HG02610 (cell line): ENCODE results near the gene ZC3H8.
"Not testable (repeated sequence)": the region's sequence is repeated elsewhere in the genome, so short reads cannot be mapped to it uniquely, and the experiment has no call there.

Source experiments
- ATAC-seq: cut with Tn5 transposase; IDR thresholded peaks from one replicate; pipeline ENCODE4 v1.9.1; 2021; ENCODE audit warnings: mild to moderate bottlenecking, moderate library complexity; ENCODE audit not compliant: unreplicated experiment

The ZC3H8 gene

GRCh38 chr2:112260295-112260625 is 5.4 kb upstream of the ZC3H8 start:
- ATAC-seq = no peak

GRCh38 chr2:112259509-112260294 is 4.9 kb upstream of the ZC3H8 start:
- ATAC-seq = peak; percentile 38

DNA sequence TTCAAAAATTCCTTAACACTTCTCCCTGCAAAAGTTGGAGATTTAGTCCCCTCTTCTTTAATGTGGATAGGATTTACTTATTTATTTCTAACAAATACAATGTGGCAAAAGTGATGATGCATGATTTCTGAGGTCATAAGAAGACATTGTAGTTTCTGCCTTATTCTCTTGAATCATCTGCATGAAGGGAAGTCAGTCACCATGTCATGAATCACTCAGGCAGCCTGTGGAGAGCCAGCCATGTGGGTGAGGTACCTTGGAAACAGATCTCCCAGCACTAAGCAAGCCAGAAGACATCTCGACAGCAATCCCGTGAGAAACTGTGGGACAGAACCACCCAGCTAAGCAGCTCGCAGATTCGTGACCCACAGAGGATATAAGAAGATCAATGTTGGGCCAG is 2.7 kb upstream of the ZC3H8 start:
- no peak for ATAC-seq

DNA sequence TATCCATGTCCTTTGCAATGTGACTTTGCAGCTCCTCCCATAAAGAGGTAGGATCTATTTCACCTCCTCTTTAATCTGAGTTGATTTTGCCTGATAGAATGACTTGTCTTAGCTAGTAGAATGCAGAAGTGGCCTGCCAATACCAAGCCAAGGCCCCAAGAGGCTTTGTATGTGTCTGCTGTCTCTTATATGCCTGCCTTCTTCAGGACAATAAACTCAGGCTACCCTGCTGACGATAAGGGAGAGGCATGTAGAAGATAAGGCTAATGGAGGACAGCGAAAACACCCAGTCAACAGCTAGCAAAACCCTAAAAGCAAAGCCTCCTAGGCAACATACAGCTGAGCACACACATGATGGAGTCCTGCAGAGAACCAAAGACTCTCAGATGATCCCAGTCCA is 1.8 kb upstream of the ZC3H8 start:
- ATAC-seq = no peak

DNA sequence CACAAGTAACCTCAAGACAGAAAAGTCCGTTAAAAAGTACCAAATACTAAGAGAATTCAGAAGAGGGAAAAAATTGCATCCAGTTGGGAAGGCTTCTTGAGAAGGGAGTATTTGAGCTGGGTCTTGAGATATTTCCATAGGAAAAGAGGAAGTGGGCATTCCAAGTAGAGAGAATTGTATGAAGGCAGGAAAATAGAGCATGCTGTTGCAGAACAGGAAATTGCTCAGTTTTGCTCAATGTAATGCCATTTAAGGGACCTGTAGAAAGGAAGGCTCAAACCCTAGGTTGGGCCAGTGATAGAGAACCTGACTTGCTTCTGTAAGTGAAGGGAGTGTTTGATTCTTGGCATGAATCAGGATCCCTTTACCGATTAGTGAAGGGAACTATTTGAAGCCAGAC is 1.0 kb upstream of the ZC3H8 start:
- no peak for ATAC-seq

GRCh38 chr2:112253261-112253815 is 1.5 kb downstream of the ZC3H8 start:
- no peak for ATAC-seq

- no peak for ATAC-seq
Observed at GRCh38 chr2:112251271-112251670, 3.6 kb downstream of the ZC3H8 start.

DNA sequence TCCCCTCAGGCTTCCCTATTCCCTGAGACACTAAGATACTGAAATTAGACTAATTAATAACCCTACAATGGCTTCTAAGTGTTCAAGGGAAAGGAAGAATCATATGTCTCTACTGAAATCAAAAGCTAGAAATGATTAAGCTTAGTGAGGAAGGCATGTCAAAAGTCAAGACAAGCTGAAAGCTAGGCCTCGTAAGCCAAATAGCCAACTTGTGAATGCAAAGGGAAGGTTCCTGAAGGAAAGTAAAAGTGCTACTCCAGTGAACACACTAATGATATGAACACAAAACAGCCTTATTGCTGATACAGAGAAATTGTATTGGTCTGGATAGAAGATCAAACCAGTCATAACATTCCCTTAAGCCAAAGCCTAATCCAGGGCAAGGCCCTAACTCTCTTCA is 10.0 kb downstream of the ZC3H8 start:
- ATAC-seq = no peak

GRCh38 chr2:112243233-112243632 is 11.6 kb downstream of the ZC3H8 start:
- ATAC-seq = no peak

GRCh38 chr2:112242384-112242783 is 12.5 kb downstream of the ZC3H8 start:
- ATAC-seq = no peak

- no peak for ATAC-seq
Observed at GRCh38 chr2:112239862-112240261, 15.0 kb downstream of the ZC3H8 start.

GRCh38 chr2:112230371-112230770 is 24.5 kb downstream of the ZC3H8 start:
- ATAC-seq = no peak

DNA sequence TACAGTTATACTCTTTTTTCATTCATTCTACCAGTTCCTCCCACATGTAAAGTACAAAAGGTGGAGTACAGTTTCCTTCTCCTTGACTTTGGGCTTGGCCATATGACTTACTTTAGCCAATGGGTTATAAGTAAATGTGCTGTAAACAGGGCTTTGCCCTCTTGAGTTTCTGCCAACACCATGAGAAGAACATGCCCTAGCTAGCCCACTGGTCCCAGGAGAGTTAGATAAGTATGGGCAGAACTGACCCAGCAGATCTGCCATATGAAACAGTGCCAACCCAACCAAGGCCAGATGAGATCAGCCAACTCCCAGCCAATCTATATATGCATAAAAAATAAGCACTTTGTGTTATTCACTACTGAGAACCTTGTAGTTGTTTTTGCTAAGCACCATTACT is 25.5 kb downstream of the ZC3H8 start:
- ATAC-seq = no peak

DNA sequence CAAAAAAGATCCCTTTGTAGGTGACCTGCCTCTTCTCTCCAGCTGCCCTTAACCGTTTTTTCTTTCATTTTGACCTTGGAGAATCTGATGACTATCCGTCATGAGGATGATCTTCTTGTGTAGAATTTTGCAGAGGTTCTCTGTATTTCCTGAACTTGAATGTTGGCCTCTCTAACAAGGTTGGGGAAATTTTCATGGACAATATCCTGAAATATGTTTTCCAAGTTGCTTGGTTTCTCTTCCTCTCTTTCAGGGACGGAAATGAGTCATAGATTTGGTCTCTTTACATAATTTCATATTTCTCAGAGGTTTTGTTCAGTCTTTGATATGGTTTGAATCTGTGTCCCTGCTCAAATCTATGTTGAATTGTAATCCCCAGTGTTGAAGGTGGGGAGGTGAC is 34.0 kb downstream of the ZC3H8 start:
- ATAC-seq = no peak

DNA sequence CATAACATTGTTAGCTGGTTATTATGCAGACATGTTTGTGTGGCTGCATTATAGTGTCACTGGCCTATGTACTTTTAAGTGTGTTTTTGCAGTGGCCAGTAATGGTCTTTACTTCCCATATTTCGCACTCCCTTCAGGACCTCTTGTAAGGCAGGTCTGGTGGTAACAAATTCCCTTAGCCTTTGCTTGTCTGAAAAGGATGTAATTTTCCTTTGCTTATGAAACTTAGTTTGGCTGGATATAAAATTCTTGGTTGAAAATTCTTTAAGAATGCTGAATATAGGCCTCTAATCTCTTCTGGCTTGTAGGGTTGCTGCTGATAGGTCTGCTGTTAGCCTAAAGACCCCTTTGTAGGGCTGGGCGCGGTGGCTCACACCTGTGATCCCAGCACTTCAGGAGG is 34.7 kb downstream of the ZC3H8 start:
- no peak for ATAC-seq

GRCh38 chr2:112217854-112218253 is 37.0 kb downstream of the ZC3H8 start:
- no peak for ATAC-seq

- no peak for ATAC-seq
Observed at GRCh38 chr2:112216167-112216566, 38.7 kb downstream of the ZC3H8 start.

GRCh38 chr2:112207905-112208304 is 46.9 kb downstream of the ZC3H8 start:
- ATAC-seq = not testable (repeated sequence)

DNA sequence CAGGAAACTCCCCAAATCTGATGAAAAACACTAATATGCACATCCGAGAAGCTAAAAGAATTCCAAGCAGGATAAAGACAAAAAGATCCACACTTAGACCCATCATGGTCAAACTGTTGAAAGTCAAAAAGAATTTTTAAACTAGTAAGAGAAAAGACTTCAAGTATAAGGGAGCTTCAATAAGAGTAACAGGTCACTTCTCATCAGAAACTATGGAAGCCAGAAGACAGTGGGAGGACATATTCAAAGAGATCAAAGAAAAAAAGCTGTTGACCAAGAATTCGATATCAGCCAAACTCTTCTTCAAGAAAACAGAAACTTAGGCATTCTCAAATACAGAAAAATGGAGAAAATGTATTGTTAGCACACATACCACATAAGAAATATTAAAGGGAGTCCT is 50.4 kb downstream of the ZC3H8 start:
- ATAC-seq = no peak

DNA sequence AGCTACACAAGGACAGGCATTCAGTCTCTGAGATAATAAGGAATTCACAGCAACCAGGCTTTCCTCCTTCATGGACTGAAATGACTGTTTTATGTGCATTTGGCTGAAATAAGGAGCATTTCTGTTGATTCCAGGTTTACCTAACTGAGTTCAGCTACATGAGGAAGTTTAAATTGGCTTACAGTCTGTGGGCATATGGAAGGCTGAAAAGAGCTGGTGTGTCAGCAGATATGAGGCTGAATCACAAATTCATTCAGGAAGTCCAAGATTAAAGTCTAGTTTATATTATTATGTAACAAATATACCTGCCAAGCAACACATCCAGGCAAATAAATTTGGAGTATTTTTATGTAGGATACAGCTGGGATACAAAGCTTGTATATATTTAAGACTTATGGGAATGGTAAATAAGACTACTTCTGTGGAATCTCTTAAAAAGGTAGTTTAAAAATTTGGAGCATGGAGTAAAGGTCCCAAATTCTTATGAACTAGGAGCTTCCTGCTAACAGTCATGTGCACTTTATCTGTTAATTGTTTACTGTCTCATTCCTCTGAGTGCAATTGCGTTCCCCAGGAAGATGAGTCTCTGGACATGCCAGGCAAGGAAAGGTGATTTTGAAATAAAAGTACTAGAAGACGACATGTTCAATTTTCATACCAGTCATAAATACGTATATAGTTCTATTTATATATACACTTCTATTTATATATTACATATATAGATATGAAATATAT is 53.0 kb downstream of the ZC3H8 start:
- ATAC-seq = no peak

DNA sequence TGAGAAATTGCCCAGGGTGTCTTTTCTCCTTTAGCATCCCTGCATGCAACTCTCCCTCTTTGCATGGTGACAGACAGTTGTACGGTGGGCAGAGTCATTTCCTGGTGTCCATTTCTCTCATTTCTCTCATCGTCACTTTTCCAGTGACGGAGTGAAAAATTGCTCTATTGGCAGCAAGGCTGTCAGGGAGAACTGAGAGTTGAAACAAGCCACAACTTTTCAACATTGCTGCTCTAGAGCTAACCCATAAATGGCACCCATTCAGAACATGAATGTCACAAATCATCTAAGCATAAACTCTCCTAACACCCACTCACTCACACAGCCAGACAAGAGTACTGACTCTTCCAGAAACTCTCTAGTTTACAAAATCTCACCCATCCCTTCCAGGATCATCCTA is 55.7 kb downstream of the ZC3H8 start:
- no peak for ATAC-seq

- ATAC-seq = no peak
Observed at GRCh38 chr2:112198780-112199179, 56.1 kb downstream of the ZC3H8 start.
